Kidney (tissue), 14 donors: ENCODE measurements around the gene PEX10. TPM values are rescaled to one million over a fixed set of nuclear protein-coding genes. Genes with fewer than 3 reads are reported as not detected.

Experiments
- DNase-seq, 5 donors: peaks; one replicate each; pipeline ENCODE4 v3.0.0-alpha.2; 2013 to 2020
- FAIRE-seq: peaks from 2 replicates; lab custom pipeline; 2012; peaks lifted over from hg19 to GRCh38; lab: Jason Lieb, UNC
- H3K27ac ChIP-seq, 2 donors: one replicate each; pipeline ENCODE4 v1.7.0; 2013; ENCODE audit warnings: low read depth in 2 of 2, low read length in 2 of 2, inconsistent platforms in 1 of 2
- H3K27me3 ChIP-seq: one replicate; pipeline ENCODE4 v1.7.1; 2013; ENCODE audit warnings: low read length, inconsistent platforms; ENCODE audit not compliant: control insufficient read depth, insufficient read depth
- H3K36me3 ChIP-seq, 3 donors: one replicate each; pipeline versions ENCODE4 v1.7.0 to v1.7.1; 2013; ENCODE audit warnings: low read length in 3 of 3, control low read depth in 1 of 3, inconsistent platforms in 1 of 3; ENCODE audit not compliant: insufficient read depth in 3 of 3, control insufficient read depth in 2 of 3
- H3K4me1 ChIP-seq, 3 donors: one replicate each; pipeline versions ENCODE4 v1.7.0 to v1.7.1; 2013; ENCODE audit warnings: low read length in 3 of 3, inconsistent platforms in 1 of 3, low read depth in 1 of 3; ENCODE audit not compliant: control insufficient read depth in 2 of 3, insufficient read depth in 2 of 3
- H3K4me3 ChIP-seq, 3 donors: one replicate each; pipeline versions ENCODE4 v1.7.0 to v1.8.1; 2013; ENCODE audit warnings: low read length in 3 of 3, control low read depth in 1 of 3, inconsistent platforms in 1 of 3
- H3K9ac ChIP-seq, 3 donors: one replicate each; pipeline versions ENCODE4 v1.7.0 to v1.7.1; 2013; ENCODE audit warnings: low read length in 3 of 3, control low read depth in 1 of 3, inconsistent platforms in 1 of 3
- H3K9me3 ChIP-seq, 3 donors: one replicate each; pipeline versions ENCODE4 v1.7.0 to v1.7.1; 2013; ENCODE audit warnings: low read length in 3 of 3, control low read depth in 1 of 3, inconsistent platforms in 1 of 3; ENCODE audit not compliant: control insufficient read depth in 2 of 3, insufficient read depth in 1 of 3
- intact Hi-C: fragments of 100-400 bp; cut with DNase I; formaldehyde crosslinking; loops from one replicate; pipeline ENCODE4 v1.11.1; 2022
- polyA plus RNA-seq: library from polyadenylated mRNA; stranded (reverse); fragments of 350-450 nt; fragmentation: Illumina TruSeq; extraction: RNeasy Lipid Tissue Mini Kit (QIAGEN cat#74804); gene quantifications from one replicate; pipeline ENCODE4 v1.2.3, GENCODE V29; 2014; ENCODE audit warnings: low read depth, low replicate concordance; ENCODE audit not compliant: insufficient read depth
- total RNA-seq: library from RNA; stranded (reverse); fragmentation: NEBNext Ultra II Directional; extraction: Animal tissue kit (Norgen Biotek cat#: 25700); gene quantifications from one replicate; pipeline ENCODE4 v1.2.1, GENCODE V29; 2021
- TF ChIP-seq, protein P1 (sequence below): IDR thresholded peaks from 3 replicates; pipeline ENCODE4 v1.5.1; 2012; ENCODE audit warnings: mild to moderate bottlenecking, moderate library complexity, borderline replicate concordance; ENCODE audit not compliant: insufficient read depth; ENCODE audit errors: extremely low read depth
- donor health status: control.
- donor health status: control.
- donor health status: control.
- donor health status: control.
- donor health status: control.
- donor health status: DM: yes; HTN: yes; CAD: no.
- donor health status: Normal renal cell carcinoma (clear cell type).

Gene PEX10
- total and polyA plus RNA-seq, 2 donors from 2014 or later, result 25.6 to 26.8 TPM

DNA sequence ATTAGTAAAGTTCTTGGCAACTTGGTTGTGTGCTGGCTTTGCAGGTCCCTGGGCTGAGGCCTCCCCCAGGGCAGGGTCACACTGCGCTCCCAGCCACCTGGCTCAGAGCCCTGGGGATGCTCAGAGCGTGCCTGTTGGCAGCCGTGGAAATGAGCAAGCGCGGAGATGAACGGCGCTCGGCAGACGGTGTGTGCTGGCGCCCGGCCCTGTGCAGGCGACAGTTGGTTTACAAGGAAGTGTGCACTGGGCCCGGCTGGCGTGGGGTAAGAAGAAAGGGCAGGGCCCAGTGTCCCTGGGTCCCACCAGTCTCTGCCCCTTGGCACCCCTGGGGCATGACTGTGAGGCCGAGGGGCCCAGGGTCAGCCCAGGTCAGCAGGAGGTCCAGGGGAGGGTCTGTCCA is 25.7 kb upstream of the PEX10 start:
- H3K36me3 ChIP-seq, result no peaks in the 10 kb centered on the region
- TF ChIP-seq, protein P1, sequence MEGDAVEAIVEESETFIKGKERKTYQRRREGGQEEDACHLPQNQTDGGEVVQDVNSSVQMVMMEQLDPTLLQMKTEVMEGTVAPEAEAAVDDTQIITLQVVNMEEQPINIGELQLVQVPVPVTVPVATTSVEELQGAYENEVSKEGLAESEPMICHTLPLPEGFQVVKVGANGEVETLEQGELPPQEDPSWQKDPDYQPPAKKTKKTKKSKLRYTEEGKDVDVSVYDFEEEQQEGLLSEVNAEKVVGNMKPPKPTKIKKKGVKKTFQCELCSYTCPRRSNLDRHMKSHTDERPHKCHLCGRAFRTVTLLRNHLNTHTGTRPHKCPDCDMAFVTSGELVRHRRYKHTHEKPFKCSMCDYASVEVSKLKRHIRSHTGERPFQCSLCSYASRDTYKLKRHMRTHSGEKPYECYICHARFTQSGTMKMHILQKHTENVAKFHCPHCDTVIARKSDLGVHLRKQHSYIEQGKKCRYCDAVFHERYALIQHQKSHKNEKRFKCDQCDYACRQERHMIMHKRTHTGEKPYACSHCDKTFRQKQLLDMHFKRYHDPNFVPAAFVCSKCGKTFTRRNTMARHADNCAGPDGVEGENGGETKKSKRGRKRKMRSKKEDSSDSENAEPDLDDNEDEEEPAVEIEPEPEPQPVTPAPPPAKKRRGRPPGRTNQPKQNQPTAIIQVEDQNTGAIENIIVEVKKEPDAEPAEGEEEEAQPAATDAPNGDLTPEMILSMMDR, result no peak
- FAIRE-seq (no peak), DNase-seq (no peak)
- H3K4me3 ChIP-seq, result no peak overlapping the region
- no peak overlapping the region for H3K27ac ChIP-seq
- H3K9me3 ChIP-seq, result no peaks in the 10 kb centered on the region
- no peaks in the 10 kb centered on the region for H3K4me1 ChIP-seq
- H3K27me3 ChIP-seq, result peaks cover 6% of the 10 kb centered on the region
- intact Hi-C loops, result no loop called here
- H3K9ac ChIP-seq, result no peak overlapping the region

DNA sequence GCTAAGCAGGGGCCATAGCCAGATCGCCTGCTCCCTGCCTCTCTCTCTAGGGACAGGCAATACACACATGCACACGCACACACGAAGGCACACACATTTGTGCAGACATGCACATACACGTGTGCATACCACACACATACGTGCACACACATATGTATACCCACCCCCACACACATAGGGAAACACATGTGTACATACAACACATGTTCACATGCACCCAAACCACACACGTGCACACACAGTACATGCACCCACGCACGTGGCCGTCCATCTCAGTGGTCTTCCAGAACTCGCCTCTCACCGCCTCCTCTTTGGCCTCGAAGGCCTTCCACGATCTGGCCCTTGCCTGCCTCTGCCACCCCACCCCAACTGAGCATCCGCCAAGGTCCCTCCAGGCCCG is 25.3 kb upstream of the PEX10 start:
- Histone ChIP-seq H3K4me1 (no peaks in the 10 kb centered on the region), H3K27ac (no peak overlapping the region), H3K9ac (no peak overlapping the region), H3K9me3 (no peaks in the 10 kb centered on the region), H3K27me3 (peaks cover 2% of the 10 kb centered on the region), H3K36me3 (no peaks in the 10 kb centered on the region), H3K4me3 (no peak overlapping the region)
- FAIRE-seq (no peak), DNase-seq (no peak)
- TF ChIP-seq, protein P1, result no peak
- intact Hi-C loops, result no loop called here

DNA sequence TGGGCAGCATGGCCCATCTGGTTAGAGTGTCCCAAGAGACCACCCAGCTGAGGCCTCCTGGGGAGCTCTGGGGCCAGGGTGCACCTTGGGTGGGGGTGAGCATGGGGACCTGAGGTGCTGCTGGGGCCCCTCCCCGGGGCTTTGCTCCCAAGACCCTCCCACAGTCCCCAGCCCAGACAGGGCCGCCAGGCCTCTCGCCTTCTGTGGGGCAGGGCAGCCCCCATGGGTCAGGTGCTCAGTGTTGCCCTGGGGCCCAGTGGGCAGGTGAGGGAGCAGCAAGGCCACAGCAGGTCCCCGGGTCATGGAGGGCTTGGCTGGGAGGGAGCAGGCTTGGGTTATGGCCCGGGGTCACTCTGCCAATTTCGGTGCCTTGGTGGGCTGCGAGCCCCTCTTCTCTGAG is 24.5 kb upstream of the PEX10 start:
- DNase-seq (no peak), FAIRE-seq (no peak)
- Histone ChIP-seq H3K9me3 (no peaks in the 10 kb centered on the region), H3K4me3 (no peak overlapping the region), H3K27me3 (no peaks in the 10 kb centered on the region), H3K36me3 (no peaks in the 10 kb centered on the region), H3K9ac (no peak overlapping the region), H3K27ac (no peak overlapping the region), H3K4me1 (no peaks in the 10 kb centered on the region)
- TF ChIP-seq, protein P1, result no peak
- intact Hi-C loops, result no loop called here

DNA sequence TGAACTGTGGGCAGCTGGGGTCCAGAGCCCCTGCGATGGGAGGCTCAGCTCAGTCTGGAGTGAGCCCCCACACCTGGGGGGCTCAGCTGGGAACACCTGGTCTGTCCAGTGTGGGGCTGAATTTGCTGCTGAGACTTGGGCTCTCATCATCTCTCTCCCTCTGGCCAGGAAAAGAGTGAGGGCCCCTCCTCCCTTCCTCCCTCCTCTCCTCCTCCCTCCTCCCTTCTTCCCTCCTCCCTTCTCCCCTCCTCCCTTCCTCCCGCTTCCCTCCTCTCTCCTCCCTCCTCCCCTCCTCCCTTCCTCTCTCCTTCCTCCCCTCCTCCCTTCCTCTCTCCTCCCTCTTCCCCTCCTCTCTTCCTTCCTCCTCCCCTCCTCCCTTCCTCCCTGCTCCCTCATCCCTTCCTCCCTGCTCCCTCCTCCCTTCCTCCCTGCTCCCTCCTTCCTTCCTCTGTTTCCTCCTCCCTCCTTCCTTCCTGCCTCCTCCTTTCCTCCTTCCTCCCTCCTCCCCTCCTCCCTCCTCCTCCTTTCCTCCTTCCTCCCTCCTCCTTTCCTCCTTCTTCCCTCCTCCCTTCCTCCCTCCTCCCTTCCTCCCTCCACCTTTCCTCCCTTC is 23.5 kb upstream of the PEX10 start:
- FAIRE-seq (no peak), DNase-seq (no peak)
- intact Hi-C loops, result no loop called here
- no peaks in the 10 kb centered on the region for H3K9me3 ChIP-seq
- no peaks in the 10 kb centered on the region for H3K4me1 ChIP-seq
- H3K36me3 ChIP-seq, result no peaks in the 10 kb centered on the region
- H3K27ac ChIP-seq, result no peak overlapping the region
- H3K4me3 ChIP-seq, result no peak overlapping the region
- no peaks in the 10 kb centered on the region for H3K27me3 ChIP-seq
- no peak overlapping the region for H3K9ac ChIP-seq
- TF ChIP-seq, protein P1, result no peak
